SIG-M5 treated with dmso at 0.1 percent for 504 hours (cell line): ENCODE results near the gene TMEM204.

Source experiments
- DNase-seq: peaks from one replicate; lab custom pipeline; 2025; ENCODE audit not compliant: unreplicated experiment; lab: John Stamatoyannopoulos, UW

Gene TMEM204

GRCh38 chr16:1533443-1533951, at the start of gene TMEM204:
TSS of gene TMEM204 (plus strand) at chr16:1533666. CDS start at chr16:1534276, 610 bp downstream.
- no peak for DNase-seq

- DNase-seq = no peak
Observed at GRCh38 chr16:1485847-1486496, 47.5 kb upstream of the TMEM204 start.

GRCh38 chr16:1486551-1487390, 46.7 kb upstream of the TMEM204 start:
- no peak for DNase-seq

GRCh38 chr16:1487395-1488053, 45.9 kb upstream of the TMEM204 start:
- DNase-seq = no peak

- DNase-seq = no peak
Observed at GRCh38 chr16:1488054-1488601, 45.3 kb upstream of the TMEM204 start.

- no peak for DNase-seq
Observed at GRCh38 chr16:1488619-1489018, 44.8 kb upstream of the TMEM204 start, which contains the start of gene PTX4. TSS of gene PTX4 (minus strand) at chr16:1488944. CDS start at chr16:1488909, 35 bp downstream.

GRCh38 chr16:1489077-1489476, 44.4 kb upstream of the TMEM204 start:
- DNase-seq = no peak

- DNase-seq = no peak
Observed at GRCh38 chr16:1491327-1491726, 42.1 kb upstream of the TMEM204 start.

- DNase-seq = no peak
Observed at GRCh38 chr16:1492082-1492922, 41.2 kb upstream of the TMEM204 start.

GRCh38 chr16:1492923-1493745, 40.3 kb upstream of the TMEM204 start, which contains the start of gene TELO2:
TSS of gene TELO2 (plus strand) at chr16:1493360. CDS start at chr16:1494282, 922 bp downstream.
- DNase-seq = peak; percentile 74

GRCh38 chr16:1493746-1494094, 39.7 kb upstream of the TMEM204 start:
- no peak for DNase-seq

GRCh38 chr16:1494129-1494640, 39.3 kb upstream of the TMEM204 start:
- DNase-seq = no peak

- DNase-seq = no peak
Observed at GRCh38 chr16:1494711-1495110, 38.8 kb upstream of the TMEM204 start.

GRCh38 chr16:1495211-1495888, 38.1 kb upstream of the TMEM204 start:
- no peak for DNase-seq

- DNase-seq = no peak
Observed at GRCh38 chr16:1495889-1496262, 37.6 kb upstream of the TMEM204 start.

GRCh38 chr16:1496464-1496863, 37.0 kb upstream of the TMEM204 start:
- no peak for DNase-seq

- DNase-seq = no peak
Observed at GRCh38 chr16:1497014-1497598, 36.4 kb upstream of the TMEM204 start.

GRCh38 chr16:1498899-1499676, 34.4 kb upstream of the TMEM204 start:
- DNase-seq = no peak
